ENCODE results near the gene GRHL1. TPM values are rescaled to one million over a fixed set of nuclear protein-coding genes. Genes with fewer than 3 reads are reported as not detected.

The GRHL1 gene
- total RNA-seq, 2 donors from 2014 or later, result 0.82 to 0.85 TPM

- H3K4me1 Mint-ChIP-seq, result peaks cover 26% of the 10 kb centered on the region
- H3K4me3 Mint-ChIP-seq, result no peak overlapping the region
- H3K9me3 Mint-ChIP-seq, result no peaks in the 10 kb centered on the region
- H3K27ac Mint-ChIP-seq, result no peak overlapping the region
- ATAC-seq (replicated peaks), result no peak
- no peaks in the 10 kb centered on the region for H3K36me3 Mint-ChIP-seq (ENCODE audit: low read depth)
- H3K27me3 Mint-ChIP-seq, result peaks cover 4% of the 10 kb centered on the region
These were observed 22.2 kb downstream of the GRHL1 start for GRCh38 chr2:9973690-9974089.

- ATAC-seq (replicated peaks), result no peak
- no peaks in the 10 kb centered on the region for H3K36me3 Mint-ChIP-seq (ENCODE audit: low read depth)
- peaks cover 26% of the 10 kb centered on the region for H3K4me1 Mint-ChIP-seq
- no peaks in the 10 kb centered on the region for H3K9me3 Mint-ChIP-seq
- H3K27me3 Mint-ChIP-seq, result peaks cover 4% of the 10 kb centered on the region
- H3K4me3 Mint-ChIP-seq, result no peak overlapping the region
- no peak overlapping the region for H3K27ac Mint-ChIP-seq
These were observed 22.9 kb downstream of the GRHL1 start for GRCh38 chr2:9974343-9974742.

GRCh38 chr2:9975328-9975727 lies 23.8 kb downstream of the GRHL1 start:
- no peak for ATAC-seq (replicated peaks)
- H3K9me3 Mint-ChIP-seq, result no peaks in the 10 kb centered on the region
- peaks cover 31% of the 10 kb centered on the region for H3K4me1 Mint-ChIP-seq
- peaks cover 4% of the 10 kb centered on the region for H3K27me3 Mint-ChIP-seq
- no peak overlapping the region for H3K4me3 Mint-ChIP-seq
- no peaks in the 10 kb centered on the region for H3K36me3 Mint-ChIP-seq (ENCODE audit: low read depth)
- no peak overlapping the region for H3K27ac Mint-ChIP-seq

- Mint-ChIP-seq H3K27ac (peak overlapping the region; percentile 53), H3K27me3 (peaks cover 9% of the 10 kb centered on the region), H3K36me3 (ENCODE audit: low read depth) (no peaks in the 10 kb centered on the region), H3K4me1 (peaks cover 31% of the 10 kb centered on the region), H3K4me3 (peak overlapping the region; percentile 44), H3K9me3 (no peaks in the 10 kb centered on the region)
- peak; percentile 93 for ATAC-seq (replicated peaks)
These were observed 24.4 kb downstream of the GRHL1 start for GRCh38 chr2:9975805-9976447.

- Mint-ChIP-seq H3K4me1 (peaks cover 29% of the 10 kb centered on the region), H3K27me3 (peaks cover 9% of the 10 kb centered on the region), H3K9me3 (no peaks in the 10 kb centered on the region), H3K4me3 (peak overlapping the region; percentile 38), H3K27ac (no peak overlapping the region), H3K36me3 (ENCODE audit: low read depth) (no peaks in the 10 kb centered on the region)
- ATAC-seq (replicated peaks), result peak; percentile 44
These were observed 28.5 kb downstream of the GRHL1 start for GRCh38 chr2:9979977-9980376.

- peaks cover 9% of the 10 kb centered on the region for H3K27me3 Mint-ChIP-seq
- H3K27ac Mint-ChIP-seq, result no peak overlapping the region
- no peaks in the 10 kb centered on the region for H3K9me3 Mint-ChIP-seq
- peak overlapping the region; percentile 38 for H3K4me3 Mint-ChIP-seq
- peaks cover 29% of the 10 kb centered on the region for H3K4me1 Mint-ChIP-seq
- H3K36me3 Mint-ChIP-seq (ENCODE audit: low read depth), result no peaks in the 10 kb centered on the region
- no peak for ATAC-seq (replicated peaks)
These were observed 29.0 kb downstream of the GRHL1 start for GRCh38 chr2:9980520-9980919.

- Mint-ChIP-seq H3K27ac (no peak overlapping the region), H3K9me3 (no peaks in the 10 kb centered on the region), H3K4me3 (no peak overlapping the region), H3K36me3 (ENCODE audit: low read depth) (no peaks in the 10 kb centered on the region), H3K4me1 (peaks cover 20% of the 10 kb centered on the region), H3K27me3 (peaks cover 9% of the 10 kb centered on the region)
- ATAC-seq (replicated peaks), result no peak
These were observed 30.2 kb downstream of the GRHL1 start for GRCh38 chr2:9981655-9982054.

- no peak for ATAC-seq (replicated peaks)
- Mint-ChIP-seq H3K4me1 (peaks cover 17% of the 10 kb centered on the region), H3K27me3 (peaks cover 9% of the 10 kb centered on the region), H3K36me3 (ENCODE audit: low read depth) (no peaks in the 10 kb centered on the region), H3K9me3 (no peaks in the 10 kb centered on the region), H3K27ac (no peak overlapping the region), H3K4me3 (no peak overlapping the region)
These were observed 30.8 kb downstream of the GRHL1 start for GRCh38 chr2:9982248-9982647.

- Mint-ChIP-seq H3K27ac (no peak overlapping the region), H3K4me3 (no peak overlapping the region), H3K27me3 (peaks cover 9% of the 10 kb centered on the region), H3K4me1 (peaks cover 16% of the 10 kb centered on the region), H3K9me3 (no peaks in the 10 kb centered on the region), H3K36me3 (ENCODE audit: low read depth) (no peaks in the 10 kb centered on the region)
- ATAC-seq (replicated peaks), result no peak
These were observed 31.4 kb downstream of the GRHL1 start for GRCh38 chr2:9982891-9983290.

GRCh38 chr2:9983401-9984216 lies 32.1 kb downstream of the GRHL1 start:
- no peak overlapping the region for H3K27ac Mint-ChIP-seq

GRCh38 chr2:9984217-9984739 lies 32.8 kb downstream of the GRHL1 start:
- peaks cover 5% of the 10 kb centered on the region for H3K27me3 Mint-ChIP-seq
- no peak overlapping the region for H3K4me3 Mint-ChIP-seq
- peak; percentile 85 for ATAC-seq (replicated peaks)
- no peaks in the 10 kb centered on the region for H3K9me3 Mint-ChIP-seq
- H3K4me1 Mint-ChIP-seq, result peaks cover 11% of the 10 kb centered on the region
- H3K36me3 Mint-ChIP-seq (ENCODE audit: low read depth), result no peaks in the 10 kb centered on the region
- no peak overlapping the region for H3K27ac Mint-ChIP-seq

More at GRCh38 chr2:9983401-9984216, 32.1 kb downstream of the GRHL1 start:
- peaks cover 11% of the 10 kb centered on the region for H3K4me1 Mint-ChIP-seq
- no peak overlapping the region for H3K4me3 Mint-ChIP-seq
- no peaks in the 10 kb centered on the region for H3K36me3 Mint-ChIP-seq (ENCODE audit: low read depth)
- ATAC-seq (replicated peaks), result no peak
- no peaks in the 10 kb centered on the region for H3K9me3 Mint-ChIP-seq
- H3K27me3 Mint-ChIP-seq, result peaks cover 5% of the 10 kb centered on the region

- Mint-ChIP-seq H3K9me3 (no peaks in the 10 kb centered on the region), H3K27me3 (peaks cover 5% of the 10 kb centered on the region), H3K36me3 (ENCODE audit: low read depth) (no peaks in the 10 kb centered on the region), H3K4me1 (peaks cover 8% of the 10 kb centered on the region), H3K4me3 (no peak overlapping the region), H3K27ac (no peak overlapping the region)
- no peak for ATAC-seq (replicated peaks)
These were observed 33.5 kb downstream of the GRHL1 start for GRCh38 chr2:9984871-9985480.

GRCh38 chr2:9985531-9986328 lies 34.2 kb downstream of the GRHL1 start:
- Mint-ChIP-seq H3K9me3 (no peaks in the 10 kb centered on the region), H3K4me3 (no peak overlapping the region)

GRCh38 chr2:9988320-9988719 lies 36.8 kb downstream of the GRHL1 start:
- no peak for ATAC-seq (replicated peaks)

More at GRCh38 chr2:9985531-9986328, 34.2 kb downstream of the GRHL1 start:
- no peak overlapping the region for H3K27ac Mint-ChIP-seq
- ATAC-seq (replicated peaks), result no peak
- no peaks in the 10 kb centered on the region for H3K36me3 Mint-ChIP-seq (ENCODE audit: low read depth)
- peaks cover 1% of the 10 kb centered on the region for H3K27me3 Mint-ChIP-seq
- peaks cover 6% of the 10 kb centered on the region for H3K4me1 Mint-ChIP-seq

More at GRCh38 chr2:9988320-9988719, 36.8 kb downstream of the GRHL1 start:
- no peaks in the 10 kb centered on the region for H3K9me3 Mint-ChIP-seq
- peaks cover 6% of the 10 kb centered on the region for H3K4me1 Mint-ChIP-seq
- H3K27ac Mint-ChIP-seq, result no peak overlapping the region
- no peaks in the 10 kb centered on the region for H3K36me3 Mint-ChIP-seq (ENCODE audit: low read depth)
- H3K27me3 Mint-ChIP-seq, result no peaks in the 10 kb centered on the region
- H3K4me3 Mint-ChIP-seq, result no peak overlapping the region

All from activated T-helper 17 cell treated with anti-CD3 and anti-CD28 coated beads, Interleukin-2, amount 50 U/mL, for 72 hours (primary cell).